Adipocyte (in vitro differentiated cells): ENCODE results near the gene IGF1R.
A peak's percentile ranks its signal among the peaks of the same experiment; 100 is the strongest.

Source experiments
- DNase-seq: peaks from one replicate; pipeline ENCODE4 v3.0.0-alpha.2; 2015; ENCODE audit warnings: low read depth
- H3K27me3 ChIP-seq: replicated peaks from 2 replicates; pipeline ENCODE4 v1.7.0; 2013; ENCODE audit warnings: mild to moderate bottlenecking, low read length, moderate library complexity; ENCODE audit not compliant: control insufficient read depth, insufficient read depth
- H3K36me3 ChIP-seq: 2 replicates; pipeline ENCODE4 v1.7.0; 2013; ENCODE audit warnings: low read length, mild to moderate bottlenecking, moderate library complexity; ENCODE audit not compliant: control insufficient read depth, insufficient read depth, severe bottlenecking
- H3K4me1 ChIP-seq: 2 replicates; pipeline ENCODE4 v1.7.0; 2013; ENCODE audit warnings: mild to moderate bottlenecking, low read length, moderate library complexity; ENCODE audit not compliant: control insufficient read depth, insufficient read depth
- H3K4me3 ChIP-seq: 2 replicates; pipeline ENCODE4 v1.7.0; 2013; ENCODE audit warnings: mild to moderate bottlenecking, low read length, moderate library complexity
- H3K9ac ChIP-seq: 2 replicates; pipeline ENCODE4 v1.7.0; 2013; ENCODE audit warnings: mild to moderate bottlenecking, low read length, moderate library complexity
- H3K9me3 ChIP-seq: 2 replicates; pipeline ENCODE4 v1.7.0; 2013; ENCODE audit warnings: mild to moderate bottlenecking, low read length, moderate library complexity; ENCODE audit not compliant: control insufficient read depth

Gene IGF1R

GRCh38 chr15:98903377-98904018 is 255.2 kb downstream of the IGF1R start:
- no peaks in the 10 kb centered on the region for H3K27me3 ChIP-seq
- H3K4me1 ChIP-seq = peaks cover 9% of the 10 kb centered on the region
- DNase-seq = peak; percentile 66
- H3K9ac ChIP-seq = no peak overlapping the region
- no peaks in the 10 kb centered on the region for H3K9me3 ChIP-seq
- H3K36me3 ChIP-seq = peaks cover 6% of the 10 kb centered on the region
- no peak overlapping the region for H3K4me3 ChIP-seq

GRCh38 chr15:98904544-98904943 is 256.2 kb downstream of the IGF1R start:
- no peak overlapping the region for H3K9ac ChIP-seq
- peaks cover 2% of the 10 kb centered on the region for H3K36me3 ChIP-seq
- H3K9me3 ChIP-seq = no peaks in the 10 kb centered on the region
- H3K27me3 ChIP-seq = no peaks in the 10 kb centered on the region
- no peak overlapping the region for H3K4me3 ChIP-seq
- peak; percentile 72 for DNase-seq
- peaks cover 9% of the 10 kb centered on the region for H3K4me1 ChIP-seq

GRCh38 chr15:98905963-98906711 is 257.8 kb downstream of the IGF1R start:
- Histone ChIP-seq H3K4me3 (no peak overlapping the region), H3K36me3 (peaks cover 2% of the 10 kb centered on the region), H3K4me1 (peaks cover 9% of the 10 kb centered on the region), H3K9me3 (no peaks in the 10 kb centered on the region), H3K27me3 (no peaks in the 10 kb centered on the region), H3K9ac (no peak overlapping the region)
- peak; percentile 37 for DNase-seq

- H3K27me3 ChIP-seq = no peaks in the 10 kb centered on the region
- H3K4me1 ChIP-seq = peaks cover 9% of the 10 kb centered on the region
- no peak overlapping the region for H3K4me3 ChIP-seq
- no peak overlapping the region for H3K9ac ChIP-seq
- peak; percentile 31 for DNase-seq
- H3K36me3 ChIP-seq = peaks cover 8% of the 10 kb centered on the region
- no peaks in the 10 kb centered on the region for H3K9me3 ChIP-seq
Observed at GRCh38 chr15:98906712-98907083, 258.4 kb downstream of the IGF1R start.

- peaks cover 14% of the 10 kb centered on the region for H3K36me3 ChIP-seq
- no peak for DNase-seq
- no peaks in the 10 kb centered on the region for H3K27me3 ChIP-seq
- H3K9ac ChIP-seq = no peak overlapping the region
- peaks cover 8% of the 10 kb centered on the region for H3K4me1 ChIP-seq
- H3K9me3 ChIP-seq = no peaks in the 10 kb centered on the region
- H3K4me3 ChIP-seq = no peak overlapping the region
Observed at GRCh38 chr15:98907927-98908471, 259.7 kb downstream of the IGF1R start.

- peaks cover 30% of the 10 kb centered on the region for H3K36me3 ChIP-seq
Observed at GRCh38 chr15:98909968-98910885, 261.9 kb downstream of the IGF1R start.

GRCh38 chr15:98914626-98915025 is 266.3 kb downstream of the IGF1R start:
- H3K27me3 ChIP-seq = no peaks in the 10 kb centered on the region
- peaks cover 64% of the 10 kb centered on the region for H3K36me3 ChIP-seq
- H3K4me1 ChIP-seq = no peaks in the 10 kb centered on the region
- no peak overlapping the region for H3K4me3 ChIP-seq
- H3K9ac ChIP-seq = no peak overlapping the region
- peak; percentile 87 for DNase-seq
- no peaks in the 10 kb centered on the region for H3K9me3 ChIP-seq

More at GRCh38 chr15:98909968-98910885, 261.9 kb downstream of the IGF1R start:
- Histone ChIP-seq H3K4me3 (no peak overlapping the region), H3K4me1 (no peaks in the 10 kb centered on the region), H3K9me3 (no peaks in the 10 kb centered on the region), H3K9ac (no peak overlapping the region), H3K27me3 (no peaks in the 10 kb centered on the region)
- DNase-seq = no peak

GRCh38 chr15:98916826-98917225 is 268.5 kb downstream of the IGF1R start:
- DNase-seq = no peak
- peaks cover 61% of the 10 kb centered on the region for H3K36me3 ChIP-seq

GRCh38 chr15:98917417-98917816 is 269.1 kb downstream of the IGF1R start:
- Histone ChIP-seq H3K4me1 (no peaks in the 10 kb centered on the region), H3K9me3 (no peaks in the 10 kb centered on the region), H3K27me3 (no peaks in the 10 kb centered on the region), H3K36me3 (peaks cover 64% of the 10 kb centered on the region), H3K9ac (no peak overlapping the region), H3K4me3 (no peak overlapping the region)
- no peak for DNase-seq

More at GRCh38 chr15:98916826-98917225, 268.5 kb downstream of the IGF1R start:
- Histone ChIP-seq H3K4me1 (no peaks in the 10 kb centered on the region), H3K4me3 (no peak overlapping the region), H3K27me3 (no peaks in the 10 kb centered on the region), H3K9ac (no peak overlapping the region), H3K9me3 (no peaks in the 10 kb centered on the region)

- Histone ChIP-seq H3K9me3 (no peaks in the 10 kb centered on the region), H3K36me3 (peaks cover 69% of the 10 kb centered on the region), H3K27me3 (no peaks in the 10 kb centered on the region), H3K9ac (no peak overlapping the region), H3K4me1 (peaks cover 5% of the 10 kb centered on the region), H3K4me3 (no peak overlapping the region)
- no peak for DNase-seq
Observed at GRCh38 chr15:98920091-98920880, 271.9 kb downstream of the IGF1R start.
